Trophoblast cell (in vitro differentiated cells and primary cell): ENCODE data around the gene IPPK.
A peak's percentile ranks its signal among the peaks of the same experiment; 100 is the strongest.

Experiments used
- DNase-seq, 2 donors: peaks; one replicate each; pipeline ENCODE4 v3.0.0-alpha.2; 2016
- H2AFZ ChIP-seq: 2 replicates; pipeline ENCODE4 v1.6.1; 2013; ENCODE audit warnings: low read length, moderate library complexity, mild to moderate bottlenecking; ENCODE audit not compliant: insufficient read depth, poor library complexity
- H2AK5ac ChIP-seq: 2 replicates; pipeline ENCODE4 v1.6.1; 2013; ENCODE audit warnings: mild to moderate bottlenecking, low read length
- H2BK120ac ChIP-seq: 2 replicates; pipeline ENCODE4 v1.6.1; 2013; ENCODE audit warnings: low read length, mild to moderate bottlenecking, moderate library complexity; ENCODE audit not compliant: insufficient read depth, poor library complexity
- H2BK12ac ChIP-seq: 2 replicates; pipeline ENCODE4 v1.6.1; 2013; ENCODE audit warnings: mild to moderate bottlenecking, low read length, moderate library complexity
- H2BK5ac ChIP-seq: 2 replicates; pipeline ENCODE4 v1.6.1; 2013; ENCODE audit warnings: low read length, low read depth, moderate library complexity, mild to moderate bottlenecking; ENCODE audit not compliant: poor library complexity
- H3K14ac ChIP-seq: 2 replicates; pipeline ENCODE4 v1.6.1; 2013; ENCODE audit warnings: mild to moderate bottlenecking, low read length
- H3K18ac ChIP-seq: 2 replicates; pipeline ENCODE4 v1.6.1; 2013; ENCODE audit warnings: mild to moderate bottlenecking, low read length
- H3K23ac ChIP-seq: 2 replicates; pipeline ENCODE4 v1.6.1; 2013; ENCODE audit warnings: low read length
- H3K27ac ChIP-seq: 2 replicates; pipeline ENCODE4 v1.5.1; 2013; ENCODE audit warnings: low read depth, mild to moderate bottlenecking, inconsistent platforms, low read length, moderate library complexity
- H3K27me3 ChIP-seq: 2 replicates; pipeline ENCODE4 v1.6.1; 2013; ENCODE audit warnings: inconsistent platforms, mild to moderate bottlenecking, low read length, moderate library complexity; ENCODE audit not compliant: insufficient read depth
- H3K36me3 ChIP-seq, 2 experiments: 1 replicate in 1 of 2; 2 replicates in 1 of 2; pipeline ENCODE4 v1.6.1; 2013; ENCODE audit warnings: low read length in 2 of 2, mild to moderate bottlenecking in 2 of 2, moderate library complexity in 1 of 2; ENCODE audit not compliant: insufficient read depth in 2 of 2, control insufficient read depth in 1 of 2
- H3K4ac ChIP-seq: 2 replicates; pipeline ENCODE4 v1.6.1; 2013; ENCODE audit warnings: low read depth, mild to moderate bottlenecking, low read length, moderate library complexity
- H3K4me1 ChIP-seq, 2 experiments: 1 replicate in 1 of 2; 2 replicates in 1 of 2; pipeline ENCODE4 v1.6.1; 2013; ENCODE audit warnings: low read length in 2 of 2, mild to moderate bottlenecking in 2 of 2, moderate library complexity in 1 of 2; ENCODE audit not compliant: insufficient read depth in 2 of 2, control insufficient read depth in 1 of 2
- H3K4me2 ChIP-seq: 2 replicates; pipeline ENCODE4 v1.6.1; 2013; ENCODE audit warnings: inconsistent platforms, mild to moderate bottlenecking, low read length, moderate library complexity
- H3K4me3 ChIP-seq: 2 replicates; pipeline ENCODE4 v1.5.1; 2013; ENCODE audit warnings: mild to moderate bottlenecking, low read depth, low read length, inconsistent platforms
- H3K79me1 ChIP-seq: one replicate; pipeline ENCODE4 v1.6.1; 2013; ENCODE audit warnings: low read length
- H3K79me2 ChIP-seq: 2 replicates; pipeline ENCODE4 v1.6.1; 2013; ENCODE audit warnings: low read length, mild to moderate bottlenecking; ENCODE audit not compliant: control insufficient read depth, insufficient read depth, poor library complexity
- H3K9ac ChIP-seq: 2 replicates; pipeline ENCODE4 v1.6.1; 2013; ENCODE audit warnings: mild to moderate bottlenecking, low read length
- H3K9me3 ChIP-seq: 2 replicates; pipeline ENCODE4 v1.6.1; 2013; ENCODE audit warnings: low read depth, mild to moderate bottlenecking, control low read depth, inconsistent platforms, low read length; ENCODE audit not compliant: insufficient read depth
- H4K12ac ChIP-seq: 2 replicates; pipeline ENCODE4 v1.6.1; 2013; ENCODE audit warnings: low read depth, mild to moderate bottlenecking, low read length, moderate library complexity
- H4K8ac ChIP-seq: 2 replicates; pipeline ENCODE4 v1.6.1; 2013; ENCODE audit warnings: low read depth, mild to moderate bottlenecking, low read length, moderate library complexity
- H4K91ac ChIP-seq: one replicate; pipeline ENCODE4 v1.6.1; 2013; ENCODE audit warnings: low read depth, mild to moderate bottlenecking, low read length, moderate library complexity
- WGBS: extraction: QIAGEN DNeasy Blood & Tissue Kit; methylation state at CpG from one replicate; pipeline ENCODE4 v1.1.7; 2013; ENCODE audit warnings: missing lambda C conversion rate; ENCODE audit not compliant: insufficient read length, insufficient coverage; ENCODE audit errors: extremely low coverage; 5-methylcytosine and 5-hydroxymethylcytosine counted together

The IPPK gene

GRCh38 chr9:92634712-92635605 is 35.0 kb downstream of the IPPK start:
- WGBS = no CpG with 5 or more reads among the region's 35 CpGs
- H3K9me3 ChIP-seq = no peaks in the 10 kb centered on the region

GRCh38 chr9:92633614-92634278 is 36.2 kb downstream of the IPPK start:
- no peak overlapping the region for H3K4me2 ChIP-seq
- H4K91ac ChIP-seq = no peak overlapping the region
- no peak overlapping the region for H2BK5ac ChIP-seq
- no peak overlapping the region for H3K23ac ChIP-seq
- H3K18ac ChIP-seq = no peak overlapping the region
- no peak overlapping the region for H3K4ac ChIP-seq
- no peak overlapping the region for H4K12ac ChIP-seq
- no peaks in the 10 kb centered on the region for H3K4me1 ChIP-seq
- no peak overlapping the region for H3K27ac ChIP-seq
- no peak overlapping the region for H2BK12ac ChIP-seq
- peaks cover 43 to 59% of the 10 kb centered on the region in 2 experiments for H3K36me3 ChIP-seq
- no peak overlapping the region for H3K14ac ChIP-seq
- H3K27me3 ChIP-seq = no peaks in the 10 kb centered on the region
- DNase-seq = no peak
- no peaks in the 10 kb centered on the region for H3K79me1 ChIP-seq
- H3K79me2 ChIP-seq = no peaks in the 10 kb centered on the region
- no peaks in the 10 kb centered on the region for H3K9me3 ChIP-seq
- no peak overlapping the region for H3K9ac ChIP-seq
- H3K4me3 ChIP-seq = no peak overlapping the region
- no peak overlapping the region for H2AFZ ChIP-seq
- H4K8ac ChIP-seq = no peak overlapping the region
- H2AK5ac ChIP-seq = no peak overlapping the region
- WGBS = no CpG with 5 or more reads among the region's 9 CpGs
- no peak overlapping the region for H2BK120ac ChIP-seq

More at GRCh38 chr9:92634712-92635605, 35.0 kb downstream of the IPPK start:
- no peak overlapping the region for H2AFZ ChIP-seq
- no peak overlapping the region for H4K12ac ChIP-seq
- H3K27ac ChIP-seq = no peak overlapping the region
- peak; percentile 67 to 82 for DNase-seq
- H3K4me2 ChIP-seq = no peak overlapping the region
- no peak overlapping the region for H3K14ac ChIP-seq
- H3K4me3 ChIP-seq = no peak overlapping the region
- H3K23ac ChIP-seq = no peak overlapping the region
- H3K79me2 ChIP-seq = no peaks in the 10 kb centered on the region
- H3K36me3 ChIP-seq = peaks cover 50 to 64% of the 10 kb centered on the region in 2 experiments
- H4K91ac ChIP-seq = no peak overlapping the region
- H3K18ac ChIP-seq = no peak overlapping the region
- no peak overlapping the region for H4K8ac ChIP-seq
- H3K79me1 ChIP-seq = no peaks in the 10 kb centered on the region
- no peak overlapping the region for H2BK12ac ChIP-seq
- no peak overlapping the region for H2BK5ac ChIP-seq
- H3K4ac ChIP-seq = no peak overlapping the region
- no peaks in the 10 kb centered on the region for H3K27me3 ChIP-seq
- H2AK5ac ChIP-seq = no peak overlapping the region
- H2BK120ac ChIP-seq = no peak overlapping the region
- no peak overlapping the region for H3K9ac ChIP-seq
- H3K4me1 ChIP-seq = no peaks in the 10 kb centered on the region

GRCh38 chr9:92632641-92633040 is 37.3 kb downstream of the IPPK start:
- no peak overlapping the region for H3K23ac ChIP-seq
- H3K27ac ChIP-seq = no peak overlapping the region
- no peak for DNase-seq
- peak overlapping the region; percentile 40 for H3K18ac ChIP-seq
- H3K9me3 ChIP-seq = no peaks in the 10 kb centered on the region
- no peak overlapping the region for H4K12ac ChIP-seq
- no peak overlapping the region for H4K8ac ChIP-seq
- H3K4me3 ChIP-seq = no peak overlapping the region
- H3K79me1 ChIP-seq = no peaks in the 10 kb centered on the region
- no peak overlapping the region for H3K9ac ChIP-seq
- H3K79me2 ChIP-seq = no peaks in the 10 kb centered on the region
- H3K36me3 ChIP-seq = peaks cover 34 to 47% of the 10 kb centered on the region in 2 experiments
- H3K14ac ChIP-seq = no peak overlapping the region
- H3K27me3 ChIP-seq = no peaks in the 10 kb centered on the region
- no peak overlapping the region for H3K4me2 ChIP-seq
- no peak overlapping the region for H2BK12ac ChIP-seq
- no CpG with 5 or more reads among the region's 5 CpGs for WGBS
- no peak overlapping the region for H2AK5ac ChIP-seq
- no peak overlapping the region for H4K91ac ChIP-seq
- H2BK5ac ChIP-seq = no peak overlapping the region
- no peak overlapping the region for H2BK120ac ChIP-seq
- no peak overlapping the region for H2AFZ ChIP-seq
- no peaks in the 10 kb centered on the region for H3K4me1 ChIP-seq
- no peak overlapping the region for H3K4ac ChIP-seq

GRCh38 chr9:92631452-92632343 is 38.2 kb downstream of the IPPK start:
- no peak overlapping the region for H3K4ac ChIP-seq
- H3K27me3 ChIP-seq = no peaks in the 10 kb centered on the region
- no peak overlapping the region for H4K12ac ChIP-seq
- no peak overlapping the region for H3K27ac ChIP-seq
- no peak overlapping the region for H2BK120ac ChIP-seq
- WGBS = no CpG with 5 or more reads among the region's 13 CpGs
- H3K18ac ChIP-seq = no peak overlapping the region
- no peak overlapping the region for H2AK5ac ChIP-seq
- H2AFZ ChIP-seq = no peak overlapping the region
- no peak overlapping the region for H3K23ac ChIP-seq
- H3K79me2 ChIP-seq = no peaks in the 10 kb centered on the region
- no peak overlapping the region for H3K14ac ChIP-seq
- H3K4me2 ChIP-seq = no peak overlapping the region
- no peaks in the 10 kb centered on the region for H3K79me1 ChIP-seq
- no peak overlapping the region for H4K8ac ChIP-seq
- no peak overlapping the region for H3K4me3 ChIP-seq
- DNase-seq = no peak
- H2BK5ac ChIP-seq = no peak overlapping the region
- peaks cover 27 to 40% of the 10 kb centered on the region in 2 experiments for H3K36me3 ChIP-seq
- H4K91ac ChIP-seq = no peak overlapping the region
- H3K9ac ChIP-seq = no peak overlapping the region
- no peaks in the 10 kb centered on the region for H3K9me3 ChIP-seq
- H3K4me1 ChIP-seq = no peaks in the 10 kb centered on the region
- no peak overlapping the region for H2BK12ac ChIP-seq
